ENCODE measurements around the gene TMEM217. TPM values are rescaled to one million over a fixed set of nuclear protein-coding genes. Genes with fewer than 3 reads are reported as not detected.

The TMEM217 gene
- total RNA-seq, 1 donor from 2014 or later, result 2.7 TPM

DNA sequence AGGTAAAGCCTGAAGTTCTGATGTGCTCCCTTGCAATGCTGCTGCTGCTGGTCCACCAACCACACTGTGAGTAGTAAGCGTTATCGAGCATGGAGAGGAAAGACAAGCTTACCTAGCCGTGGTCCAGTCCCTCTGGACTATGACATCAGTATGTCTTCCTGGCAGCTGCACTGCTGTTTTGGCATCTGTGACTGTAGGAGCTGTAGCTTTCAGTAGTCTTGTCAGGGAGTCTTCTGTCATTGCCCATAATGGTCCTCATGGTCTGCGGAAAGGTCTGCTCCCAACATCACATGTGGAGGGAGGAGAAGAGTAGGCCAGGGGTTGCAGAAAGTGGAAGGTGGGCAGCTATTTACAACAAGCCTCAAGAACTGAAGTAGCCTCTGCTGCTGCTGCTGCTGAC lies 26.8 kb upstream of the TMEM217 start:
- TF ChIP-seq, protein P1, sequence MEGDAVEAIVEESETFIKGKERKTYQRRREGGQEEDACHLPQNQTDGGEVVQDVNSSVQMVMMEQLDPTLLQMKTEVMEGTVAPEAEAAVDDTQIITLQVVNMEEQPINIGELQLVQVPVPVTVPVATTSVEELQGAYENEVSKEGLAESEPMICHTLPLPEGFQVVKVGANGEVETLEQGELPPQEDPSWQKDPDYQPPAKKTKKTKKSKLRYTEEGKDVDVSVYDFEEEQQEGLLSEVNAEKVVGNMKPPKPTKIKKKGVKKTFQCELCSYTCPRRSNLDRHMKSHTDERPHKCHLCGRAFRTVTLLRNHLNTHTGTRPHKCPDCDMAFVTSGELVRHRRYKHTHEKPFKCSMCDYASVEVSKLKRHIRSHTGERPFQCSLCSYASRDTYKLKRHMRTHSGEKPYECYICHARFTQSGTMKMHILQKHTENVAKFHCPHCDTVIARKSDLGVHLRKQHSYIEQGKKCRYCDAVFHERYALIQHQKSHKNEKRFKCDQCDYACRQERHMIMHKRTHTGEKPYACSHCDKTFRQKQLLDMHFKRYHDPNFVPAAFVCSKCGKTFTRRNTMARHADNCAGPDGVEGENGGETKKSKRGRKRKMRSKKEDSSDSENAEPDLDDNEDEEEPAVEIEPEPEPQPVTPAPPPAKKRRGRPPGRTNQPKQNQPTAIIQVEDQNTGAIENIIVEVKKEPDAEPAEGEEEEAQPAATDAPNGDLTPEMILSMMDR (IDR thresholded peaks at IDR 0.05; ENCODE audit: unreplicated experiment), result no peak
- no peak overlapping the region for H3K4me3 Mint-ChIP-seq
- peaks cover 45% of the 10 kb centered on the region for H3K36me3 Mint-ChIP-seq
- DNase-seq (ENCODE audit: low spot score in 2 of 2, unreplicated experiment in 2 of 2), result no peak
- H3K27me3 Mint-ChIP-seq (ENCODE audit: low read depth), result no peaks in the 10 kb centered on the region
- H3K27ac Mint-ChIP-seq, result no peak overlapping the region
- H3K4me1 Mint-ChIP-seq, result no peaks in the 10 kb centered on the region
- H3K9me3 Mint-ChIP-seq, result peaks cover 3% of the 10 kb centered on the region

DNA sequence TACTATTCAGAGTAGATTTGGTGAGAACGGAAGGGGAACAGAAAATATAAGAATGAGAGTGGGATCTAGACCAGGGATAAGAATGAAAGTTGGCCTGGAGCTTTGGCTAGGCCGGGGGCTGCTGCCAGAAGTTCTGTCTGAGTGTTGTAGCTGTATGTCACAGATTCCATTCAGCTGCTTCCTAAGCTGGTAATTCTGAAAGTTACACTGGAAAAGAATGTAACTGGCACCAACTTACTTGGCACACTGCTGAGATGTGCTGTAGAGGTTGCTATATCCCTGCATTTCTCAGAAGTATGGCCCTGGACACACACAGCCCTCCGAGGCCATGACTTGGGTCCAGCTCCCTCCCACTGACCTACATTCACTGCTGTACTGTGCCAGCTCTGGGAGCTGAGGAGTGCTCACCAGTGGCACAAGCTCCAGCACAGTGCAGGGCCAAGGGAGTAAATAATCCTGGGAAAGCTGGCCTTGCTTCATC lies 25.8 kb upstream of the TMEM217 start:
- no peaks in the 10 kb centered on the region for H3K4me1 Mint-ChIP-seq
- H3K36me3 Mint-ChIP-seq, result peaks cover 43% of the 10 kb centered on the region
- TF ChIP-seq, protein P1 (IDR thresholded peaks at IDR 0.05; ENCODE audit: unreplicated experiment), result no peak
- peaks cover 3% of the 10 kb centered on the region for H3K9me3 Mint-ChIP-seq
- H3K4me3 Mint-ChIP-seq, result no peak overlapping the region
- no peak for DNase-seq (ENCODE audit: low spot score in 2 of 2, unreplicated experiment in 2 of 2)
- H3K27me3 Mint-ChIP-seq (ENCODE audit: low read depth), result no peaks in the 10 kb centered on the region
- H3K27ac Mint-ChIP-seq, result no peak overlapping the region

DNA sequence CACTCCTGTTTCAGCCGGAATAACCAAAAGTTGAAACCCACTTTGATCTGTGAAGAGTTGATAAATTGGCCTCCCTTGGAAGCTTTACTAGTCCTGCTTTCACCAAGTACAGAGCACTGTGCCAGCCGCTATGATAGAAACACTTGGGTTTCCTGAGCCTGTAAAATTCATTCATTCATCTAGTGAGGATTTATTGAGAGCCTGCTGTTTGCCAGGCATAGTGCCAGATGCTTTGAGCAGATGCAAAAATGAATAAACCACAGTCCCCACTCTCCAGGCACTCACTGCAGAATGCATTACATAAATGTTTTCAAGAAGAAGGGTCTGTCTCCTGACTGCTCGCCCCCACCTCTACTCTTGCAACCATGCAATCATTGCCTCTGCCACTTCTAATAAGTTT lies 25.3 kb upstream of the TMEM217 start:
- Mint-ChIP-seq H3K9me3 (peaks cover 3% of the 10 kb centered on the region), H3K4me1 (no peaks in the 10 kb centered on the region), H3K27ac (no peak overlapping the region), H3K4me3 (no peak overlapping the region), H3K27me3 (ENCODE audit: low read depth) (no peaks in the 10 kb centered on the region), H3K36me3 (peaks cover 43% of the 10 kb centered on the region)
- TF ChIP-seq, protein P1 (IDR thresholded peaks at IDR 0.05; ENCODE audit: unreplicated experiment), result no peak
- no peak for DNase-seq (ENCODE audit: low spot score in 2 of 2, unreplicated experiment in 2 of 2)

DNA sequence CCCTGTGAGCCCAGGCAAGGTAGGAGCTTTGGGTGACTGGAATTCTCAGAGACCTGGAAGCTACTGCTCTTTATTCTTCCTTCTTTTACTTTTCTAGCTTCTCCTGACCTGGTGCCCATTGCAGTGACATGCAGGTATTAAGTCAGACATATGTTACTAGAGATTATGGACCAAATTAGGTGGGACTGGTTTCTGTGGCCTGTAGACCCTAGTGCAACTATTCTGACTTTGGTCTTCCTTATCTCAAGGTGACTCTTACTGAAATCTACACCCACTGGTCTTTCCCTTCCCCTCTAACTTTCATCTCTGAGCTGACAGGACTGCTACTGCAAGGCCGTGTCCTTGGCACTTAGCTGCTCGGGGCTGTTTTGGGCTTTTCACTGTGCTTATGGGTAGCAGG lies 24.4 kb upstream of the TMEM217 start:
- Mint-ChIP-seq H3K36me3 (peaks cover 38% of the 10 kb centered on the region), H3K9me3 (peaks cover 3% of the 10 kb centered on the region), H3K4me1 (no peaks in the 10 kb centered on the region), H3K4me3 (no peak overlapping the region), H3K27me3 (ENCODE audit: low read depth) (no peaks in the 10 kb centered on the region), H3K27ac (no peak overlapping the region)
- TF ChIP-seq, protein P1 (IDR thresholded peaks at IDR 0.05; ENCODE audit: unreplicated experiment), result no peak
- DNase-seq (ENCODE audit: low spot score in 2 of 2, unreplicated experiment in 2 of 2), result no peak

DNA sequence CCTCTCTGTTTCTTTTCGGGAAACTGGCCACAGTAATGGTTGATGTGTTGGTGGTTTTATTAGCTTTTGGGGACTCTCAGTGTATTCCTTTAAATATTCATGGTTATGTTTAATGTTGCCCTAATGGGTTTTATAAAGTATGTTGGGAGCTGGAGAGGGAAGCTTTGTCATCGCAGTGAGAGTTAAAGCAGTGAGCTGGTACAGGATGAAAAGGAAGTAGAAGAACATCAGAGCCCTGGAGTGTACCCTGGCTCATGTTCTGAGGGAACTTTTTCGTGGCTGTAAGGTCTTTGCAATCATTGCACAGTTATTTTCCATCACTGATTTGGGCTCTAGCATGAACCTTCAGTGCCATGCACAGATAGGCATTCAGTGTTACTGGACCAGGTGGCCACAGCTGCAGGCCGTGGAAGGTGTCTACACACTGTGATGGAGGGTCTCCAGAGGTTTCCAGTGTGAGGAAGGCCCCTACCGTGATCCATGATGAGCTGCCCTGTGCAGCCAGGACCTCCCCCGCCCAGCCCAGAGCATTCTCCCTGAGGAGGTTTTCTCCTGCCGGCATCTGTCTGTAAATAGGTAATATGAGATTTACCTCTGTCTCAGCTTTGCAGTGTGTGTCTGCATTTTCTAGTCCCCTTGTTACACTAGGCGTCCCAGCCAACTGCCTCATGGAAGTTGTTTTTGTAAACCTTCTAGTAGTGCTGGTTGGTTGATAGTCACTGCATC lies 22.4 kb upstream of the TMEM217 start:
- H3K36me3 Mint-ChIP-seq, result peaks cover 34% of the 10 kb centered on the region
- H3K27ac Mint-ChIP-seq, result no peak overlapping the region
- H3K9me3 Mint-ChIP-seq, result no peaks in the 10 kb centered on the region
- H3K27me3 Mint-ChIP-seq (ENCODE audit: low read depth), result no peaks in the 10 kb centered on the region
- no peak overlapping the region for H3K4me3 Mint-ChIP-seq
- DNase-seq (ENCODE audit: low spot score in 2 of 2, unreplicated experiment in 2 of 2), result no peak
- TF ChIP-seq, protein P1 (IDR thresholded peaks at IDR 0.05; ENCODE audit: unreplicated experiment), result no peak
- no peaks in the 10 kb centered on the region for H3K4me1 Mint-ChIP-seq
